Erythroblast (primary cell): Measurements from ENCODE around the gene PRG3.
A peak's percentile ranks its signal among the peaks of the same experiment; 100 is the strongest.

Experiments
- GATA1 ChIP-seq: IDR thresholded peaks from 2 replicates; pipeline ENCODE4 v1.6.1; 2011; ENCODE audit warnings: low read depth, mild to moderate bottlenecking, control low read depth, low read length, moderate library complexity
- POLR2A ChIP-seq: IDR thresholded peaks from 2 replicates; pipeline ENCODE4 v1.6.1; 2011; ENCODE audit warnings: mild to moderate bottlenecking, low read length

GRCh38 chr11:57395905-57396623 lies 15.1 kb upstream of the PRG3 start:
- TF ChIP-seq POLR2A (peak; percentile 78), GATA1 (peak; percentile 70)
